ENCODE measurements around the gene COQ8A.

- TF ChIP-seq FOS (IDR thresholded peaks at IDR 0.05; ENCODE audit: borderline replicate concordance, extremely low read depth, insufficient read length), result no peak
- no peak for TF ChIP-seq FOXM1 (IDR thresholded peaks at IDR 0.05; ENCODE audit: low read depth, low read length)
- no peak for TF ChIP-seq EP300 (IDR thresholded peaks at IDR 0.05; ENCODE audit: borderline replicate concordance in 1 of 2, control insufficient read depth in 1 of 2, low read depth in 2 of 2, low read length in 2 of 2)
- no peak for TF ChIP-seq EZH2 (IDR thresholded peaks at IDR 0.05; ENCODE audit: borderline replicate concordance, control insufficient read depth, low read depth, low read length)
- TF ChIP-seq YY1 (IDR thresholded peaks at IDR 0.05; ENCODE audit: low read depth, low read length), result no peak
- no peak for TF ChIP-seq CTCF (IDR thresholded peaks at IDR 0.05 in 2 of 3, conservative IDR thresholded peaks at IDR 0.05 in 1 of 3; ENCODE audit: control insufficient read depth in 2 of 3, extremely low read depth in 1 of 3, insufficient read depth in 1 of 3, low read depth in 3 of 3, low read length in 3 of 3)
- no peak for TF ChIP-seq POLR2A (IDR thresholded peaks at IDR 0.05; ENCODE audit: low read depth, low read length)
- no peak for TF ChIP-seq NR2F1 (conservative IDR thresholded peaks at IDR 0.05)
Observed at GRCh38 chr1:226977643-226978431, 37.7 kb downstream of the COQ8A start.

Data from GM12878 (cell line).